Renal cortical epithelial cell (primary cell): ENCODE results near the gene SLC43A2. TPM values are rescaled to one million over a fixed set of nuclear protein-coding genes. Genes with fewer than 3 reads are reported as not detected.
"Not testable (repeated sequence)": the region's sequence is repeated elsewhere in the genome, so short reads cannot be mapped to it uniquely, and the experiment has no call there.

Experiments
- DNase-seq: peaks from one replicate; pipeline ENCODE4 v3.0.0-alpha.2; 2011; ENCODE audit warnings: low read depth
- total RNA-seq: library from RNA; depleted of rRNA; stranded (reverse); fragments of >200 nt; gene quantifications from 2 replicates; pipeline ENCODE4 v1.2.3, GENCODE V29; 2014

The SLC43A2 gene
- 8.9 and 33.1 TPM in 2 replicates for total RNA-seq

- DNase-seq = peak; percentile 49
These were observed at the start of gene SLC43A2 for GRCh38 chr17:1627982-1628855. Gene SLC43A2, minus strand, starts transcription at chr17:1628834. Its CDS starts 960 bp downstream, at chr17:1627874.

GRCh38 chr17:1676401-1676800 lies 47.8 kb upstream of the SLC43A2 start:
- DNase-seq = no peak

DNA sequence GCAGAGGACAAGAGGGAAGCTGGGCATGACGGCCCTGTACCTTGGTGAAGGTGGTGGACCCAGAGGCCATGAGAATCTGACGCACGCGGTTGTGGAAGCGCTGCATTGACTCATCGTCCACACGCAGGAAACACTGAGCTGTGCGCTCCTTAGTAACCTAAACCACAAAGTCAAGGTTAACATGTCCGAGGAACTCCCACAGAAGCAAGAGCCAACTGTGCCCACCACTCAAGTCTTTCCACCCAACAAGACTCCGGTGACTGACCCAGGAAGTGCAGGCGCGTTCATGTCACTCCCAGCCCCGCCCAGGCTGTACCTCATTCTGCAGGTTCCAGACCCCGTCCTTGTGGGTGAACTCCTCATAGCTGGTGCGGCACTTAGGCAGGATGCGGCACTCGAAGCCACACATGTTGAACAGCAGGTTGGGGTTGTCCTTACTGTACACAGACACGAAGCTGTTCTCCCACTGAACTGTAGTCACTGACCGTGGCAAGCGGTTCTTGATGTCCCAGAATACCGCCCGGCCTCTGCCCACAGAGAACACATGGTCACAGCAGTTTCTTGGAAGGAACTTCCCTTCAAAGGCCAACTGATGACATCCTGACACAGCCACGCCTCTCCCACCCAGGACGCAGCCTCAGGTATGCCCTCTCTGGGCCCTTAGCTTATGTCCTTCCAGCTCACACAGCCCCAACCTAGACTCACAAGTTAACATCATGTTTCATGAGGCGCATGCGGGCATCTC lies 44.6 kb upstream of the SLC43A2 start:
- DNase-seq = no peak

GRCh38 chr17:1663934-1664333 lies 35.3 kb upstream of the SLC43A2 start:
- not testable (repeated sequence) for DNase-seq

GRCh38 chr17:1661045-1661444 lies 32.4 kb upstream of the SLC43A2 start:
- no peak for DNase-seq

DNA sequence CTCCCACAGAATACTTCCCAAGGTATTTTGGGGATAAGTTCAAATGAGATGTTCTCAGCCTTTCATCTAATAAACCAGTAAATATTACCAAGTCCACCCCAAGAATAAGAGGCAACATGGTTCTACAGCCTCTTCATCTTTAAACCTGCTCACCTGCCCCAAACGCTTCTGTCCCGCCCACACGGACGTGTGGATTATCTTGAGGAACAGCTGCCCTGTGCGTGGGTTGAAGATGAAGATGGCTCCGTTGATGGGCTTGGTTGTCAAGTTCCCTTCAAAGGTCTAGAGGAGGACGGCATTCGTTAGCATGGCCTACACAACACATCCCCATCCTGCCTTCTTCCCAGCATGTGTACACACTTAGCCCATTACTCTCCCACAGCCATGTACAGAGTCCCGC lies 29.5 kb upstream of the SLC43A2 start:
- no peak for DNase-seq

- no peak for DNase-seq
These were observed 25.1 kb upstream of the SLC43A2 start for GRCh38 chr17:1653735-1654134.

DNA sequence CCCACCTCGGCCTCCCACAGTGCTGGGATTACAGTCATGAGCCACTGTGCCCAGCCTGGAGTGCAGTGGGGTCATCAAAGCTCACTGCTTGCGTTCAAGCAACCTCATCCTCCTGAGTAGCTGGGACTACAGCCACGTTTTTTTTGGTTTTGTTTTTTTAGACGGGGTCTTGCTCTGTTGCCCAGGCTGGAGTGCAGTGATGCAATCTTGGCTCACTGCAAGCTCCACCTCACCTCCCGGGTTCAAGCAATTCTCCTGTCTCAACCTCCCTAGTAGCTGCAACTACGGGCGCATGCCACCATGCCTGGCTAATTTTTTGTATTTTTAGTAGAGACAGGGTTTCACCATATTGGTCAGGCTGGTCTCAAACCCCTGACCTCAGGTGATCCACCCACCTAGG lies 24.2 kb upstream of the SLC43A2 start:
- not testable (repeated sequence) for DNase-seq

GRCh38 chr17:1651559-1651844 lies 22.9 kb upstream of the SLC43A2 start:
- DNase-seq = no peak

- DNase-seq = no peak
These were observed 22.3 kb upstream of the SLC43A2 start for GRCh38 chr17:1650731-1651558.

DNA sequence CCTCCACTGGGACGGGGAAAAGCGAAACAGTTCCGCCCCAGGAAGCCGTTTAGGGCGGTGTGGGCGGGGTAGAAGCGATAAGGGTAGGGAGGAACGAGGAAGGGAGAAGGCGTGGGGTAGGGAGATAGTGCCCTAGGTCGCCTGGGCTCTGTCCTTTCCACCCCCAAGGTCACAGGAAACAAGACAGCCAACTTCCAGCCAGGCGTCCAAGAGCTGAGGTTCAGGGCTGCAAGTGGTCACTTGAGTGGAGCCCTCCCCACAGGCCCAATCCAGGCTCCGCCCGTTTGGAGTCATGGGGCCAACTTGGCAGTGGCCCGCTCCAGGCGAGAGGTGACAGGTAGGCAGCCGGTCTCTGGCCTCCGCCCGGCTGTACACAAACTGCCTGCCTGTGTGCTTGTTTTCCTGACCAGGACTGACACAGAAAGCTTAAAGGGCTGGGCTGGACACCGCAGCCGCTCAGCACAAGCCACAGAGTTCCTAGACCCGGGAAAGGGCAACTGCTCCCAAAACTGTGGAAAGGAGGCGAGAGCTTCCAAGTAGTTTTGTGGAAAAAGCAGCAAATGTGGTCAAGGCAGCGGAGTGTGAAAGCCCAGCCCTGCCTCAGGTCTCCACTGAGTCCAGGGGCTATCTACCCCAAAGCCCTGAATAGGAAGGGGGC lies 21.3 kb upstream of the SLC43A2 start, which contains the start of gene RILP:
Gene RILP (minus strand): TSS at position 23 of the 658 bp plus-strand sequence. CDS start 62 bp downstream, outside the sequence.
- DNase-seq = peak; percentile 60

DNA sequence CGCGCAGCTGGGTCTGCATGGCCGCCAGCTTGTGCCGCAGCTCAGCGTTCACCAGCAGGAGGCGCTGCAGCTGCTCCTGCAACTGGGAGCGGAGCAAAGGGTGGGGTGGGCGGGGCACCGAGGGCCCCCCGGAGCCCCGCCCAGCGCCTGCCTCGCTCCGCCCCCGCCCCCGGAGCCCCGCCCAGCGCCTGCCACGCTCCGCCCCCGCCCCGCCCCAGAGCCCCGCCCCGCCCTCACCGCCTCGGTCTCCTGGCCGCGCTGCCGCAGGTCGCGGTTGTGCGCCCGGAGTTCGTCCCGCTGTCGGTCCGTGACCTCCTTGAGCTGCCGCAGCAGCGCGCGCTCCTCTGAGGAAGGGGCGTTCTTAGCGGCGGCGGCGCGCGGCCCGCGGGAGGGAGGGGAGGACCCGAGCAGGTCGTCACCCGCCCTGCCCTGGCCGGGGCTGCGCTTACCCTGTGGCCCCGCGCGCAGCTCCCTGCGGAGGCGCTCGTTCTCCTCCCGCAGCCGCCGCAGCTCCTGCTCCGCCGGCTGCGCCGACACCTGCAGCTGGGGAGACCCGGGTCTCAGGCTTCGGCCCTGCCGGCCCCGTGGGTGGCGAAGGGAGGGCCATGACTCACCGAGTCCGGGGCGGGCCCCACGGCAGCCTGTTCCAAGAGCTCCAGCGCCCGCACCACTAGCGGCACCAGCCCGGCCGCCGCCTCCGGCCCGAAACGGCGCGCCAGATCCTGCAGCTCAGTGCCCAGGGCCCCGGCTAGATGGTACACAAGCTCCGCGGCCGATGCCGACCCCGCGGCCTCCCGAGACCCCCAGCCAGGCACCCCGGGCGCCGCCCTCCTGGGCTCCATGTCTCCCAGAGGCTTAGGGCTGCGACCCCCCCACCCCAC lies 20.6 kb upstream of the SLC43A2 start:
- peak; percentile 84 for DNase-seq

DNA sequence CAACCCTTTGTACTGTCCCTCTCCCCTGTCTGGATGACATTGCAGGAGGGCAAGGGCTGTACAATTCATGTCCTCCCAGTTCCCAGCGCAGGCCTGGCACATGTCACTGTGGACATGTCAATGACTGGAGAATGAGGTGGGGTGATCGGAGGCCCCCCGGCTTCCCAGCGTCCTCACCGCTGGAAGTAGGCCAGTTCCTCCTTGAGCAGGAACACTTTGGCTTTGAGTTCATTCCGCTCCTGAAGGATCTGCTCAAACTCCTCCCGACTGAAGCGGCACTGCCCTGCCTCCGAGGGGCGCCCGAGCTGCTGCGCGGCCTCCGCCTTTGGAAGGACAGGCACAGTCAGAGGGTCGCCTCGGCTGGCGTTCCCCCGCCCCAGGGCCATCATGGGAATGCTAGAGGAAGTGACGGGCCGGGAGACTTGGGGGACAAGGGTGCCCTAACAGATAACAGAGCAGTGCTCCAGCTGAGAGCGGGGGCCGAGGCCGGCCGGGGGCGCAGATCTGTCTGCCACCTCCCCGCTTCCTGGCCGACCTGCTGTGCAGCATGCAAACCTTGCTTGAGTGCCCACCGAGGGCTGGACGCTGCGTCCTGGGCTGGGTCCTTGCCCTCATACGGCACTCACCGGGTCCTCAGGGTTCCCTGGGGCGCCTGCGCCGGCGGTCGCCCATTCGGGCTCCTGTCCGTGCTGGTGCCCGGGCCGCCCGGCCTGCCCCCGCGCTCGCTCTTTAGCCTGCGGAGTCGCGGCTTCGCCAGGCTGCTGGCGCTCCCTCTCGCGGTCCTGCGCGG lies 19.7 kb upstream of the SLC43A2 start:
- no peak for DNase-seq

GRCh38 chr17:1647802-1648171 lies 19.2 kb upstream of the SLC43A2 start:
- DNase-seq = no peak

- no peak for DNase-seq
These were observed 17.7 kb upstream of the SLC43A2 start for GRCh38 chr17:1646199-1646875.

DNA sequence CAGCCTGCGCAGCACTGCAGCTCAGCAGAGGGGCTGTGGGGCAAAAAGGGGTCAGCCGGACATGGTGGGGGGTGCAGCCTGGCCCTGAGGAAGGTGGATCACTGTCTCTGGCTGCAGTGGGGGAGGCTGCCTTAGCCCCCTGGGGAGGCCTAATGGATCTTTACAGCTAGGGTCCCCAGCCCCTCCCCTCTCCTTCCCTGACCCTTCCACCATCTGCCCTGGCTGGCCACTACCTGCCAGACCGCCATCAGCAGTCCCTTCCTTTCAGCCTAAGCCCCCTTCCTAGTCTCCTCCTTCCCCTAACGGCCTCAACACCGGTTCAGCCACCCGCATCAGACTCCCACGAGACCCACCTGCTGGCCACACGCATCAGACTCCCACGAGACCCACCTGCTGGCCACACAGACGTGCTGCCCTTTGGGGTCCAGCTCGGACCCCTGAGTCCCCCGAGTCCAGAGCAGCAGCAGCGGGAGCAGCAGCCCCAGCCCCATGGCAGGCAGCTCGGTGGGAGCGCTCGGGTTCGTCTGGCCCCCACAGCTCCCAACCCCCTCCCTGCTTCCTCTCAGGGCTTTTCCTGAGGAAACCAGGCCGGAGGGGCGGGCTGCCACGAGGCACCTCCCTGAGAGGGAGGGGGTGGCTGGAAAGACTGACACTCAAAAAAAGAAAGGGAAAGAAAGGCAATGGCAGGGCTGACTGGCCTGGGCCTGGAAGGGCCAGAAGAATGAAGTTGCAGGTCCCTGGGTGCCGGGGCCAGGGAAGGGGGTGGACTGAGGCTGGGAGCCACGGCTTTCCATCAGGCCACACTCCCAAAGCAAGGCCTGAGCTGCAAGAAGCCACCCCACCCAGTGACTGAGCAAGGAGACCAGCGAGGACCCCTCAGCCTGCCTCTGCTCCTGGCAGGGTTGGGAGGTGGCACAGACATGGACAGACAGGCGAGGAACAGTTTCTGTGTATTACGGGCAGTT lies 16.9 kb upstream of the SLC43A2 start, which contains the start of gene SCARF1:
Gene SCARF1 (minus strand): TSS at position 526 of the 965 bp plus-strand sequence. CDS start 35 bp downstream, at position 491.
- DNase-seq = no peak

- DNase-seq = peak; percentile 50
These were observed 16.0 kb upstream of the SLC43A2 start for GRCh38 chr17:1644493-1645206.
